GM19043 (cell line): ENCODE results near the gene DENND6B.
"Not testable (repeated sequence)": the region's sequence is repeated elsewhere in the genome, so short reads cannot be mapped to it uniquely, and the experiment has no call there.

Source experiments
- ATAC-seq: cut with Tn5 transposase; IDR thresholded peaks from one replicate; pipeline ENCODE4 v1.9.1; 2021; ENCODE audit warnings: low read depth; ENCODE audit not compliant: unreplicated experiment

The DENND6B gene, protein sequence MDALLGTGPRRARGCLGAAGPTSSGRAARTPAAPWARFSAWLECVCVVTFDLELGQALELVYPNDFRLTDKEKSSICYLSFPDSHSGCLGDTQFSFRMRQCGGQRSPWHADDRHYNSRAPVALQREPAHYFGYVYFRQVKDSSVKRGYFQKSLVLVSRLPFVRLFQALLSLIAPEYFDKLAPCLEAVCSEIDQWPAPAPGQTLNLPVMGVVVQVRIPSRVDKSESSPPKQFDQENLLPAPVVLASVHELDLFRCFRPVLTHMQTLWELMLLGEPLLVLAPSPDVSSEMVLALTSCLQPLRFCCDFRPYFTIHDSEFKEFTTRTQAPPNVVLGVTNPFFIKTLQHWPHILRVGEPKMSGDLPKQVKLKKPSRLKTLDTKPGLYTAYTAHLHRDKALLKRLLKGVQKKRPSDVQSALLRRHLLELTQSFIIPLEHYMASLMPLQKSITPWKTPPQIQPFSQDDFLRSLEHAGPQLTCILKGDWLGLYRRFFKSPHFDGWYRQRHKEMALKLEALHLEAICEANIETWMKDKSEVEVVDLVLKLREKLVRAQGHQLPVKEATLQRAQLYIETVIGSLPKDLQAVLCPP

DNA sequence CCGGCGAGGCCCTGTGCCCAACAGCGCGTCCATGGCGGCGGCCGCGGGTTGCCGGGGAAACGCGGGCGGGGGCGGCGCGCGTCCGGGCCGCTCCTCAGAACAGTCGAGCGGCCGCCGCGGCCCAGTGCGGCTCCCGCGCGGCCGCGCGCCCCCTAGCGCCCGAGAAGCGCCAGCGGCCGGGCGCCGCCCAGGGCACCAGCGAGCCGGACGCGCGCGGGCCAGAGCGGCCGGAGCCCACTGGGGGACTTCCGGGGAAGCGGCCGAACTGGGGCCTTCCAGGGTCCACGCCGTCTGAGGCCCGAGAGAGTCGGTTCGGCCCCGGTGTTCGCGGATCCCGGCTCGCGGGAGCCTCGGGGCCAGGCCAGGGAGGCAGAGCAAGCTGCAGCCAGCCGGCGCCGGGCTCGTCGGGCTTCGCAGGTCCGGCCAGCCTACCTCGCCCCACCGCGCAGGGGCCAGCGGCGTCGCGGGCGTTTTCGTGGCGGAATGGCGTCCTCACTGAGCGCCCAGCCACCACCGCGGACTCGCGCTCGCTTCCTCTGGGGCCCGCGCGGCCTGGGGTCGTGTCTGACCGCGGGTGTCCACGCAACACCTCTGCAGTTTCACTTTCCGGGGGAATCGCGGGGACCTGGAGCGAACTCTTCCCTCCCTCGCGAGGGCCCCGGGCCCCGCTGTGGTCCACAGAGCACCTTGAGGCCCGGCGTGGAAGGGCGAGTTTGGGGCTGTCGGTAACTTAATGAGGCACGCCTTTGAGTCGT is at the start of gene DENND6B:
Gene DENND6B, minus strand, starts transcription at position 57 of the 755 bp plus-strand sequence. Its CDS starts 24 bp downstream, at position 33.
- peak; percentile 79 for ATAC-seq

- ATAC-seq: no peak
These were observed 49.4 kb upstream of the DENND6B start for GRCh38 chr22:50376085-50376651.

DNA sequence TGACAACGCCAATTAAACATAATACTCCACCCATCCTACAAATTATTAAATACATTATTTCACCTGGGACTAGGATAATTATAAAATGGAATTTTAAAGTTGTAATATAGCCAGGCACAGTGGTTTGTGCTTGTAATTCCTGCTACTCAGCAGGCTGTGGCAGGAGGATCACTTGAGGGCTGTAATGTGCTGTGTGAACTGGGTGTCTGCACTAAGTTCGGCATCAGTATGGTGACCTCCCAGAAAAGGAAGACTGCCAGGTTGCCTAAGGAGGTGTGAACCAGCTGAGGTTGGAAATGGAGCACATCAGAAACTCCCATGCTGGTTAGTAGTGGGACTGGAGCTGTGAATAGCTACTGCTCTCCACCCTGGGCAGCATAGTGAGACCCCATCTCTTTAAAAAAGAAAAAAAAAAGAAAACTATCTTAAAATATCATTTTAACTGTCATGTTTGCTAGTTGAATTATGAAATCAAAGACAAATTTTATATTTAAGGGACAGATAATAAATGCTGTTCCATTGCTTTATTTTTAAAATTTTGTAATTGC is 44.4 kb upstream of the DENND6B start:
- ATAC-seq: no peak

- ATAC-seq: no peak
These were observed 41.1 kb upstream of the DENND6B start for GRCh38 chr22:50367778-50368500.

DNA sequence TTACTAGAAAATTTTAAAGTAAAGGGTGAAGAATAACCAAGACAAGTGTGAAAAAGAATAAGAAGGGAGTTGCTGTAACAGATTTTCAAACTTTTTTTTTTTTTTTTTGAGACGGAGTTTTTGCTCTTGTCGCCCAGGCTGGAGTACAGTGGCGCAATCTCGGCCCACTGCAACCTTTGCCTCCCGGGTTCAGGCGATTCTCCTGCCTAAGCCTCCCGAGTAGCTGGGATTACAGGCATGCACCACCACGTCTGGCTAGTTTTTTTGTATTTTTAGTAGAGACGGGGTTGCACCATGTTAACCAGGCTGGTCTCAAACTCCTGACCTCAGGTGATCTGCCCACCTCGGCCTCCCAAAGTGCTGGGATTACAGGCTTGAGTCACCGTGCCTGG is 37.0 kb upstream of the DENND6B start:
- not testable (repeated sequence) for ATAC-seq

GRCh38 chr22:50363166-50363802 is 36.5 kb upstream of the DENND6B start:
- no peak for ATAC-seq

GRCh38 chr22:50361688-50362087 is 34.9 kb upstream of the DENND6B start:
- no peak for ATAC-seq

- ATAC-seq: no peak
These were observed 34.4 kb upstream of the DENND6B start for GRCh38 chr22:50361222-50361621.

GRCh38 chr22:50360578-50360977 is 33.8 kb upstream of the DENND6B start:
- ATAC-seq: no peak

DNA sequence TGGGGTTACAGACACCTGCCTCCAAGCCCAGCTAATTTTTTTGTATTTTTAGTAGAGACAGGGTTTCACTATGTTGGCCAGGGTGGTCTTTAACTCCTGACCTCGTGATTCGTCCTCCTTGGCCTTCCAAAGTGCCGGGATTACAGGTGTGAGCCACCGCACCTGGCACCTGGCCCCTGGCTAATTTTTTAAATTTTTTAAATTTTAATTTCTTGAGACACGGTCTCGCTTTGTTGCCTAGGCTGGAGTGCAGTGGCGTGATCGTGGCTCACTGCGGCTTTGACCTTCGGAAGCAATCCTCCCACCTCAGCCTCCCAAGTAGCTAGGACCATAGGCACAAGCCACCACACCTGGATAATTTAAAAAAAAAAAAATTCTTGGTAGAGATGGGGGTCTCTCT is 30.9 kb upstream of the DENND6B start:
- no peak for ATAC-seq

DNA sequence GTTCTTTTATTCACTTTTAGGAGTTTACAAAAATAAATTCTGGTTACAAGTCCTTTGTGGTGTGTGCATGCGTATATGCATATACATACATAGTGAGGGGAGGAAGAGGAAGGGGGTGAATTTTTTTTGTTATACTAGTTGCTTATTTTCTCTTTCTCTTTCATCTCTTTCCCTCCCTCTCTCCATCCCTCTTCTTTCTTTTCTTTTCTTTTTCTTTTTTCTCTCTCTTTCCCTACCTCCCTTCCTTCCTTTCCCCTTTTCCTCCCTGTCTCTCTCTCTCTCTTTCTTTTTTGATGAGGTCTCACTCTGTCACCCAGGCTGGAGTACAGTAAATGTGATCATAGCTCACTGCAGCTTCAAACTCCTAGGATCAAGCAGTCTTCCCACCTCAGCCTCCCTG is 30.4 kb upstream of the DENND6B start:
- no peak for ATAC-seq

GRCh38 chr22:50356186-50356585 is 29.4 kb upstream of the DENND6B start:
- ATAC-seq: no peak

DNA sequence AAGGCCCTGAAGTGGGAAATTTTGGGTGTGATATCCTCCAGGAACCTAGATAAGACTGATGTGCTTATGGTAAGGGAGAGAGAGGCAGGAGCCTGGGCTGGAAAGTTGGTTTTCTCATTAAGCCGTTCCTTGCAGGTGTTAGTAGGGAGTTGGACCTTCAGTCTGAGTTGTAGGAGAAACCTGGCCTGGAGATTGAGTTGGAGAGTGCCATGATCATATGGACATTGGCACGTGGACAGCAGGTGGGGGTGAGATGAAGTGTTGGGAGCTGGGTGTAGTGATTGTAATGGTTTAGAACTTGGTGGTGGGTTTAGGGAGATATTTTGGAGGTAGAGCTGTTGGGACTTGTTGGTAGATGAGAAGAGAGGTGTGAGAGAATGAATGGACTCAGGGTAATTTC is 21.2 kb upstream of the DENND6B start:
- no peak for ATAC-seq

- ATAC-seq: no peak
These were observed 20.3 kb upstream of the DENND6B start for GRCh38 chr22:50347157-50347556.

DNA sequence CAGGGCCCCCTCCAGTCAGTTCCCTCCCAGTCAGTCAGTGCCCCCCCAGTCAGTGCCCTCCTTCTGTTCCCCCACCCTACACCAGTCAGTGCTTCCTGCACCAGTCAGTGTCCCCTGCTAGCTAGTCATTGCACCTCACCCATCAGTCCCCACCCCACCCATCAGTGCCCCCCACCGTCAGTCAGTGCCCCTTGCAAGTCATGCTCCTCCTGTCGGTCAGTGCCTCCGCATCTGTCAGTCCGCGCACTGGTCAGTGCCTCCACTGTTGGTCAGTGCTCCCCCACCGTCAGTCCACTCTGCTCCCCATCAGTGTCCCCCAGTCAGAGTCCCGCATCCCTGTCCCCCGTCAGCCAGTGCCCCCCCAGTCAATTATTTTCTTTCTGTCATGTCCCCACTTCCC is 19.7 kb upstream of the DENND6B start:
- no peak for ATAC-seq

GRCh38 chr22:50343541-50343935 is 16.7 kb upstream of the DENND6B start:
- ATAC-seq: no peak

- no peak for ATAC-seq
These were observed 16.1 kb upstream of the DENND6B start, which contains the start of gene PPP6R2 for GRCh38 chr22:50342651-50343540. Gene PPP6R2, plus strand, starts transcription at chr22:50343327. Its CDS starts 50,582 bp downstream, at chr22:50393909.

- no peak for ATAC-seq
These were observed 15.3 kb upstream of the DENND6B start for GRCh38 chr22:50341977-50342650.
